Measurements from ENCODE around the gene NUP58. TPM values are rescaled to one million over a fixed set of nuclear protein-coding genes. Genes with fewer than 3 reads are reported as not detected.
"Not testable (repeated sequence)": the region's sequence is repeated elsewhere in the genome, so short reads cannot be mapped to it uniquely, and the experiment has no call there.

The NUP58 gene
- total and polyA plus RNA-seq, 7 experiments from 2014 or later: 13.4 to 89.1 (median 46.3) TPM

GRCh38 chr13:25360443-25360842 is 59.0 kb downstream of the NUP58 start:
- ATAC-seq; H3K4me3 ChIP-seq (ENCODE audit: low read length); intact Hi-C loops (cut with micrococcal nuclease); H3K36me3 ChIP-seq (ENCODE audit: control insufficient read depth in 2 of 3, insufficient read depth in 3 of 3, low read length in 3 of 3); DNase-seq; H3K4me1 Mint-ChIP-seq; H3K27ac Mint-ChIP-seq; H3K27me3 ChIP-seq (ENCODE audit: control insufficient read depth in 2 of 2, insufficient read depth in 2 of 2, low read length in 2 of 2); H3K36me3 Mint-ChIP-seq; H3K27ac ChIP-seq (ENCODE audit: low read depth, low read length); H3K4me3 Mint-ChIP-seq; POLR2A ChIA-PET; CTCF ChIA-PET; H3K9me3 ChIP-seq (ENCODE audit: control insufficient read depth in 2 of 3, low read length in 3 of 3); H3K4me1 ChIP-seq (ENCODE audit: control insufficient read depth in 2 of 2, insufficient read depth in 2 of 2, low read length in 2 of 2): not testable (repeated sequence)
- Mint-ChIP-seq H3K9me3 (peaks cover 0 to 39% (median 12%) of the 10 kb centered on the region in 11 donors), H3K27me3 (peaks cover 7 to 43% (median 33%) of the 10 kb centered on the region in 5 donors)

- POLR2A ChIA-PET: no interaction called here
- H3K9me3 Mint-ChIP-seq: peaks cover 0 to 19% (median 9%) of the 10 kb centered on the region in 11 donors
- H3K4me3 ChIP-seq (ENCODE audit: low read length): no peak overlapping the region
Observed at GRCh38 chr13:25365720-25366235, 64.4 kb downstream of the NUP58 start.

GRCh38 chr13:25371158-25371874 is 69.9 kb downstream of the NUP58 start:
- Histone ChIP-seq H3K36me3 (ENCODE audit: control insufficient read depth in 2 of 3, insufficient read depth in 3 of 3, low read length in 3 of 3) (no peaks in the 10 kb centered on the region), H3K9me3 (ENCODE audit: control insufficient read depth in 2 of 3, low read length in 3 of 3) (no peaks in the 10 kb centered on the region), H3K27ac (ENCODE audit: low read depth, low read length) (no peak overlapping the region), H3K4me1 (ENCODE audit: control insufficient read depth in 2 of 2, insufficient read depth in 2 of 2, low read length in 2 of 2) (no peaks in the 10 kb centered on the region), H3K27me3 (ENCODE audit: control insufficient read depth in 2 of 2, insufficient read depth in 2 of 2, low read length in 2 of 2) (peaks cover 0 to 10% of the 10 kb centered on the region in 2 donors), H3K4me3 (ENCODE audit: low read length) (no peak overlapping the region)
- ATAC-seq (no peak), DNase-seq (no peak)
- CTCF ChIA-PET: no interaction called here
- Mint-ChIP-seq H3K9me3 (no peaks in the 10 kb centered on the region), H3K27ac (peak overlapping the region in 1 of 9 donors; percentile 74), H3K36me3 (peaks cover 0 to 4% (median 0%) of the 10 kb centered on the region in 5 donors), H3K4me3 (peak overlapping the region; percentile 62 to 82 (median 76)), H3K4me1 (peaks cover 5 to 18% (median 13%) of the 10 kb centered on the region in 7 donors), H3K27me3 (peaks cover 67 to 88% (median 80%) of the 10 kb centered on the region in 5 donors)
- intact Hi-C loops (cut with micrococcal nuclease): no loop called here
- POLR2A ChIA-PET: no interaction called here

More at GRCh38 chr13:25365720-25366235, 64.4 kb downstream of the NUP58 start:
- DNase-seq (no peak), ATAC-seq (no peak)
- Mint-ChIP-seq H3K4me3 (no peak overlapping the region), H3K4me1 (no peaks in the 10 kb centered on the region), H3K36me3 (no peaks in the 10 kb centered on the region), H3K27ac (no peak overlapping the region), H3K27me3 (peaks cover 23 to 50% (median 43%) of the 10 kb centered on the region in 5 donors)
- H3K9me3 ChIP-seq (ENCODE audit: control insufficient read depth in 2 of 3, low read length in 3 of 3): no peaks in the 10 kb centered on the region
- CTCF ChIA-PET: interaction anchor here (0.6 kb wide), 1 partner anchor 1333 kb away, joined by 3 read pairs; no protein-coding TSS in a partner anchor
- no peaks in the 10 kb centered on the region for H3K36me3 ChIP-seq (ENCODE audit: control insufficient read depth in 2 of 3, insufficient read depth in 3 of 3, low read length in 3 of 3)
- peaks cover 0 to 7% of the 10 kb centered on the region in 2 donors for H3K27me3 ChIP-seq (ENCODE audit: control insufficient read depth in 2 of 2, insufficient read depth in 2 of 2, low read length in 2 of 2)
- no peak overlapping the region for H3K27ac ChIP-seq (ENCODE audit: low read depth, low read length)
- intact Hi-C loops (cut with micrococcal nuclease): no loop called here
- H3K4me1 ChIP-seq (ENCODE audit: control insufficient read depth in 2 of 2, insufficient read depth in 2 of 2, low read length in 2 of 2): no peaks in the 10 kb centered on the region

- Mint-ChIP-seq H3K36me3 (peaks cover 0 to 4% (median 0%) of the 10 kb centered on the region in 5 donors), H3K9me3 (no peaks in the 10 kb centered on the region), H3K27ac (peak within 1 kb of the TSS in 1 of 9 donors; percentile 74), H3K27me3 (peaks cover 67 to 84% (median 76%) of the 10 kb centered on the region in 5 donors), H3K4me1 (peaks cover 5 to 18% (median 13%) of the 10 kb centered on the region in 7 donors), H3K4me3 (peak within 1 kb of the TSS; percentile 62 to 82 (median 76))
- ATAC-seq (peak; percentile 4), DNase-seq (peak in 1 of 9 donors; percentile 23)
- Histone ChIP-seq H3K36me3 (ENCODE audit: control insufficient read depth in 2 of 3, insufficient read depth in 3 of 3, low read length in 3 of 3) (no peaks in the 10 kb centered on the region), H3K4me3 (ENCODE audit: low read length) (no peak within 1 kb of the TSS), H3K27ac (ENCODE audit: low read depth, low read length) (no peak within 1 kb of the TSS), H3K4me1 (ENCODE audit: control insufficient read depth in 2 of 2, insufficient read depth in 2 of 2, low read length in 2 of 2) (no peaks in the 10 kb centered on the region), H3K27me3 (ENCODE audit: control insufficient read depth in 2 of 2, insufficient read depth in 2 of 2, low read length in 2 of 2) (peaks cover 0 to 10% of the 10 kb centered on the region in 2 donors), H3K9me3 (ENCODE audit: control insufficient read depth in 2 of 3, low read length in 3 of 3) (no peaks in the 10 kb centered on the region)
- POLR2A ChIA-PET: no interaction called here
- CTCF ChIA-PET: no interaction called here
- intact Hi-C loops (cut with micrococcal nuclease): no loop called here
Observed at GRCh38 chr13:25371875-25372283, 70.5 kb downstream of the NUP58 start, which contains the start of gene ATP8A2. Gene ATP8A2, plus strand, starts transcription at chr13:25371974. Its CDS starts 239 bp downstream, at chr13:25372213.

- ATAC-seq (no peak), DNase-seq (no peak)
- H3K27ac ChIP-seq (ENCODE audit: low read depth, low read length): no peak overlapping the region
- Mint-ChIP-seq H3K36me3 (peaks cover 0 to 4% (median 0%) of the 10 kb centered on the region in 5 donors), H3K9me3 (no peaks in the 10 kb centered on the region), H3K27me3 (peaks cover 68 to 81% (median 75%) of the 10 kb centered on the region in 5 donors), H3K4me3 (peak overlapping the region in 9 of 10 donors; percentile 6 to 72 (median 36)), H3K4me1 (peaks cover 5 to 18% (median 13%) of the 10 kb centered on the region in 7 donors), H3K27ac (no peak overlapping the region)
- no peaks in the 10 kb centered on the region for H3K9me3 ChIP-seq (ENCODE audit: control insufficient read depth in 2 of 3, low read length in 3 of 3)
- ChIA-PET POLR2A (no interaction called here), CTCF (interaction anchor here (1.4 kb wide), 1 partner anchor 21 kb away, joined by 3 read pairs; no protein-coding TSS in a partner anchor)
- intact Hi-C loops (cut with micrococcal nuclease): no loop called here
- no peaks in the 10 kb centered on the region for H3K4me1 ChIP-seq (ENCODE audit: control insufficient read depth in 2 of 2, insufficient read depth in 2 of 2, low read length in 2 of 2)
- peaks cover 0 to 10% of the 10 kb centered on the region in 2 donors for H3K27me3 ChIP-seq (ENCODE audit: control insufficient read depth in 2 of 2, insufficient read depth in 2 of 2, low read length in 2 of 2)
- H3K36me3 ChIP-seq (ENCODE audit: control insufficient read depth in 2 of 3, insufficient read depth in 3 of 3, low read length in 3 of 3): no peaks in the 10 kb centered on the region
- no peak overlapping the region for H3K4me3 ChIP-seq (ENCODE audit: low read length)
Observed at GRCh38 chr13:25372284-25373081, 71.1 kb downstream of the NUP58 start.

- no peak overlapping the region for H3K27ac ChIP-seq (ENCODE audit: low read depth, low read length)
- CTCF ChIA-PET: interaction anchor here (0.6 to 2.5 kb wide), 5 partner anchors 36 to 993 kb away, joined by 3 to 9 read pairs (median 8); no protein-coding TSS in a partner anchor
Observed at GRCh38 chr13:25375727-25376358, 74.4 kb downstream of the NUP58 start.

More at GRCh38 chr13:25375727-25376358, 74.4 kb downstream of the NUP58 start:
- peak; percentile 57 for ATAC-seq
- Mint-ChIP-seq H3K4me3 (peak overlapping the region in 1 of 10 donors; percentile 35), H3K9me3 (no peaks in the 10 kb centered on the region), H3K27ac (no peak overlapping the region), H3K36me3 (peaks cover 0 to 4% (median 0%) of the 10 kb centered on the region in 5 donors), H3K27me3 (peaks cover 51 to 62% (median 57%) of the 10 kb centered on the region in 5 donors), H3K4me1 (peaks cover 5 to 18% (median 13%) of the 10 kb centered on the region in 7 donors)
- Histone ChIP-seq H3K36me3 (ENCODE audit: control insufficient read depth in 2 of 3, insufficient read depth in 3 of 3, low read length in 3 of 3) (no peaks in the 10 kb centered on the region), H3K9me3 (ENCODE audit: control insufficient read depth in 2 of 3, low read length in 3 of 3) (no peaks in the 10 kb centered on the region), H3K27me3 (ENCODE audit: control insufficient read depth in 2 of 2, insufficient read depth in 2 of 2, low read length in 2 of 2) (peaks cover 0 to 3% of the 10 kb centered on the region in 2 donors), H3K4me1 (ENCODE audit: control insufficient read depth in 2 of 2, insufficient read depth in 2 of 2, low read length in 2 of 2) (no peaks in the 10 kb centered on the region), H3K4me3 (ENCODE audit: low read length) (no peak overlapping the region)
- POLR2A ChIA-PET: no interaction called here
- intact Hi-C loops (cut with micrococcal nuclease): loop anchor here (1.0 to 5.0 kb wide), 6 partner anchors 109 to 381 kb away; no protein-coding TSS in a partner anchor
- DNase-seq: peak in 8 of 9 donors; percentile 8 to 50 (median 30)
